Transverse colon (tissue), 3 donors: ENCODE results near the gene ADIPOQ.
A peak's percentile ranks its signal among the peaks of the same experiment; 100 is the strongest.

ENCODE experiments used
- CTCF ChIP-seq, 5 experiments: fragments of 200-600 bp in 3 of 5; fragments of 450-650 bp in 2 of 5; sonication (generic) in 3 of 5; IDR thresholded peaks; 1 replicate in 2 of 5; 2 replicates in 3 of 5; pipeline ENCODE4 v1.5.1; 2016 to 2017; ENCODE audit warnings: antibody characterized with exemption in 5 of 5, inconsistent platforms in 3 of 5, mild to moderate bottlenecking in 2 of 5, moderate library complexity in 1 of 5
- EP300 ChIP-seq: sonication (generic); formaldehyde crosslinking; IDR thresholded peaks from one replicate; pipeline ENCODE4 v1.6.1; 2017; ENCODE audit warnings: antibody characterized with exemption, low read depth
- POLR2A ChIP-seq: fragments of 450-650 bp; IDR thresholded peaks from one replicate; pipeline ENCODE4 v1.6.1; 2016; ENCODE audit warnings: antibody characterized with exemption, mild to moderate bottlenecking, moderate library complexity

- TF ChIP-seq POLR2A (no peak), EP300 (no peak), CTCF (IDR thresholded peaks at IDR 0.05) (peak; percentile 55 to 72 (median 64))
These were observed 20.8 kb upstream of the ADIPOQ start for GRCh38 chr3:186821429-186822387.
